Hepatocyte (in vitro differentiated cells): ENCODE measurements around the gene WDFY2. TPM values are rescaled to one million over a fixed set of nuclear protein-coding genes. Genes with fewer than 3 reads are reported as not detected.

ENCODE experiments used
- DNase-seq: peaks from one replicate; pipeline ENCODE4 v3.0.0-alpha.2; 2016; ENCODE audit warnings: low spot score
- H2AFZ ChIP-seq: fragments of 200-600 bp; sonication (generic); 2 replicates; pipeline ENCODE4 v1.6.0; 2016; ENCODE audit warnings: antibody characterized with exemption, mild to moderate bottlenecking
- H3K27ac ChIP-seq: fragments of 200-600 bp; sonication (generic); 2 replicates; pipeline ENCODE4 v1.5.1; 2016; ENCODE audit warnings: mild to moderate bottlenecking
- H3K27me3 ChIP-seq: fragments of 200-600 bp; sonication (generic); 2 replicates; pipeline ENCODE4 v1.6.1; 2016
- H3K36me3 ChIP-seq: fragments of 200-600 bp; sonication (generic); replicated peaks from 2 replicates; pipeline ENCODE4 v1.5.1; 2016; ENCODE audit warnings: low read depth; ENCODE audit not compliant: insufficient read depth
- H3K4me1 ChIP-seq: fragments of 200-600 bp; sonication (generic); 2 replicates; pipeline ENCODE4 v1.5.1; 2016; ENCODE audit warnings: mild to moderate bottlenecking, moderate library complexity; ENCODE audit not compliant: insufficient read depth
- H3K4me2 ChIP-seq: fragments of 200-600 bp; sonication (generic); 2 replicates; pipeline ENCODE4 v1.6.0; 2016
- H3K4me3 ChIP-seq: fragments of 200-600 bp; sonication (generic); 2 replicates; pipeline ENCODE4 v1.5.1; 2016; ENCODE audit warnings: mild to moderate bottlenecking
- H3K79me2 ChIP-seq: fragments of 200-600 bp; sonication (generic); 2 replicates; pipeline ENCODE4 v1.6.0; 2017; ENCODE audit warnings: mild to moderate bottlenecking
- H3K9me2 ChIP-seq: fragments of 200-600 bp; sonication (generic); replicated peaks from 2 replicates; pipeline ENCODE4 v1.6.0; 2017; ENCODE audit warnings: mild to moderate bottlenecking; ENCODE audit not compliant: insufficient read depth
- H3K9me3 ChIP-seq: fragments of 200-600 bp; sonication (generic); 2 replicates; pipeline ENCODE4 v1.5.1; 2016; ENCODE audit warnings: low read depth, mild to moderate bottlenecking
- H4K20me1 ChIP-seq: fragments of 200-600 bp; sonication (generic); 2 replicates; pipeline ENCODE4 v1.6.0; 2016; ENCODE audit warnings: mild to moderate bottlenecking; ENCODE audit not compliant: insufficient read depth, poor library complexity, severe bottlenecking
- EZH2 ChIP-seq: fragments of 200-600 bp; sonication (generic); IDR thresholded peaks from 2 replicates; pipeline ENCODE4 v1.6.1; 2016; ENCODE audit warnings: antibody characterized with exemption, mild to moderate bottlenecking, borderline replicate concordance
- EZH2phosphoT487 ChIP-seq: fragments of 200-600 bp; sonication (generic); IDR thresholded peaks from one replicate; pipeline ENCODE4 v1.6.1; 2018; ENCODE audit warnings: antibody characterized with exemption, mild to moderate bottlenecking, low read depth, moderate library complexity; ENCODE audit not compliant: unreplicated experiment, severe bottlenecking
- WGBS: methylation state at CpG from one replicate; pipeline ENCODE4 v1.1.6; 2016; ENCODE audit warnings: low lambda C conversion rate; ENCODE audit errors: missing lambda C conversion rate; 5-methylcytosine and 5-hydroxymethylcytosine counted together
- polyA plus RNA-seq: library from polyadenylated mRNA; unstranded; fragments of >200 nt; fragmentation: Nextera tagmentation; extraction: Ambion mirVana; gene quantifications from 2 replicates; pipeline ENCODE4 v1.2.1, GENCODE V29; 2016
- total RNA-seq: library from RNA; depleted of rRNA; stranded (reverse); fragments of >200 nt; gene quantifications from 2 replicates; pipeline ENCODE4 v1.2.3, GENCODE V29; 2014
- TF ChIP-seq, protein P1 (sequence below): fragments of 200-600 bp; sonication (generic); IDR thresholded peaks from 2 replicates; pipeline ENCODE4 v1.5.1; 2016; ENCODE audit warnings: antibody characterized with exemption, mild to moderate bottlenecking; ENCODE audit not compliant: poor library complexity

WDFY2 gene
- total and polyA plus RNA-seq, 2 experiments from 2014 or later = 9.0 to 9.1 TPM

DNA sequence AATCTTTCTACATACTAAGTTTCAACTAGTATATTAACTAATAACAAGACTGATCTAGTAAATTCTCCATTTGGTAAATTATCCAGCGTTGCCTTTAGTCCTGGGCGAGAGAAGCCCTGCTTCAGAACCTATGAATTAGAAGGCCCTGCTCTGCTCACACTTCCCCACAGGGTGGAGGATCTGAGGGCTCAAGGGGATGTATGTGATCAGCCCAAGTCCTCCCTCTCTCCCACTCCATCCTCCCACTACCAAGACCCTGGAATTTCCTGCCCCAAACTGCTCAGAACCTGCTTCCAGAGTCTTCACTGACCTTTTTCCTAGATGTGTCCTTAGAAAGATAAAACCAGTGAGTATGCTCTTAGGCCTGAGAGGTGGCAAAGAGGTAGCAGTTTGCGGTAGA lies 91.6 kb downstream of the WDFY2 start:
- Histone ChIP-seq H3K27me3 (no peaks in the 10 kb centered on the region), H4K20me1 (no peaks in the 10 kb centered on the region), H3K79me2 (peaks cover 23% of the 10 kb centered on the region), H2AFZ (no peak overlapping the region), H3K9me3 (no peaks in the 10 kb centered on the region), H3K4me3 (no peak overlapping the region), H3K36me3 (no peaks in the 10 kb centered on the region), H3K4me1 (no peaks in the 10 kb centered on the region), H3K4me2 (no peak overlapping the region), H3K9me2 (no peaks in the 10 kb centered on the region), H3K27ac (no peak overlapping the region)
- TF ChIP-seq, protein P1, sequence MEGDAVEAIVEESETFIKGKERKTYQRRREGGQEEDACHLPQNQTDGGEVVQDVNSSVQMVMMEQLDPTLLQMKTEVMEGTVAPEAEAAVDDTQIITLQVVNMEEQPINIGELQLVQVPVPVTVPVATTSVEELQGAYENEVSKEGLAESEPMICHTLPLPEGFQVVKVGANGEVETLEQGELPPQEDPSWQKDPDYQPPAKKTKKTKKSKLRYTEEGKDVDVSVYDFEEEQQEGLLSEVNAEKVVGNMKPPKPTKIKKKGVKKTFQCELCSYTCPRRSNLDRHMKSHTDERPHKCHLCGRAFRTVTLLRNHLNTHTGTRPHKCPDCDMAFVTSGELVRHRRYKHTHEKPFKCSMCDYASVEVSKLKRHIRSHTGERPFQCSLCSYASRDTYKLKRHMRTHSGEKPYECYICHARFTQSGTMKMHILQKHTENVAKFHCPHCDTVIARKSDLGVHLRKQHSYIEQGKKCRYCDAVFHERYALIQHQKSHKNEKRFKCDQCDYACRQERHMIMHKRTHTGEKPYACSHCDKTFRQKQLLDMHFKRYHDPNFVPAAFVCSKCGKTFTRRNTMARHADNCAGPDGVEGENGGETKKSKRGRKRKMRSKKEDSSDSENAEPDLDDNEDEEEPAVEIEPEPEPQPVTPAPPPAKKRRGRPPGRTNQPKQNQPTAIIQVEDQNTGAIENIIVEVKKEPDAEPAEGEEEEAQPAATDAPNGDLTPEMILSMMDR = no peak
- TF ChIP-seq EZH2 (no peak), EZH2phosphoT487 (no peak)
- WGBS = 97% methylated on average over 3 of the region's 3 CpGs
- no peak for DNase-seq

GRCh38 chr13:51676739-51677138 lies 92.5 kb downstream of the WDFY2 start:
- no peak for DNase-seq
- no peak for TF ChIP-seq EZH2phosphoT487
- no peak for TF ChIP-seq EZH2
- TF ChIP-seq, protein P1 = no peak
- Histone ChIP-seq H3K4me3 (no peak overlapping the region), H3K27me3 (no peaks in the 10 kb centered on the region), H4K20me1 (no peaks in the 10 kb centered on the region), H3K27ac (no peak overlapping the region), H3K4me1 (peaks cover 3% of the 10 kb centered on the region), H3K4me2 (no peak overlapping the region), H3K36me3 (no peaks in the 10 kb centered on the region), H3K9me2 (no peaks in the 10 kb centered on the region), H2AFZ (no peak overlapping the region), H3K9me3 (no peaks in the 10 kb centered on the region), H3K79me2 (peaks cover 23% of the 10 kb centered on the region)
- WGBS = 96% methylated on average over 3 of the region's 3 CpGs

GRCh38 chr13:51678420-51678819 lies 94.2 kb downstream of the WDFY2 start:
- H3K4me1 ChIP-seq = peaks cover 6% of the 10 kb centered on the region
- H3K4me3 ChIP-seq = no peak overlapping the region
- no peaks in the 10 kb centered on the region for H3K9me2 ChIP-seq
- no peak for TF ChIP-seq EZH2phosphoT487
- no peak for TF ChIP-seq EZH2
- TF ChIP-seq, protein P1 = no peak
- no peak overlapping the region for H2AFZ ChIP-seq
- H3K79me2 ChIP-seq = peaks cover 8% of the 10 kb centered on the region
- H3K4me2 ChIP-seq = no peak overlapping the region
- no peaks in the 10 kb centered on the region for H3K9me3 ChIP-seq
- H3K27ac ChIP-seq = no peak overlapping the region
- no peaks in the 10 kb centered on the region for H3K27me3 ChIP-seq
- H4K20me1 ChIP-seq = no peaks in the 10 kb centered on the region
- DNase-seq = no peak
- no peaks in the 10 kb centered on the region for H3K36me3 ChIP-seq

DNA sequence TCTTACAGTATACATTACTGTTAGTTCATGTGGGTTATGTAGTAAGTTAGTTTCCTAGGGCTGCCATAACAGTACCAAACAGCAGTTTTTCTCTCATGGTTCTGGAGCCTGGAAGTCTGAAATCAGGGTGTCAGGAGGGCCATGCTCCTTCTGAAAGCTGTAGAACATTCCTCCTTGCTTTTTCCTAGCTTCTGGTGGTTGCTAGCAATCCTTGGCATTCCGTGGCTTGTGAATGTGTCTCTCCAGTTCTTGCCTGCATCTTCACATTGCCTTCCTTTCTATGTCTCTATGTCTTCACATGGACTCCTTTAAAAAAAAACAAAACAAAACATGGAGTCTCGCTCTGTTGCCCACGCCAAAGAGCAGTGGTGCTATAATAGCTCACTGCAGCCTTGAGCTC lies 95.4 kb downstream of the WDFY2 start:
- H3K79me2 ChIP-seq = no peaks in the 10 kb centered on the region
- 100% methylated on average over 3 of the region's 3 CpGs for WGBS

More for the DNA sequence above, 95.4 kb downstream of the WDFY2 start:
- Histone ChIP-seq H3K4me1 (peaks cover 6% of the 10 kb centered on the region), H3K27me3 (no peaks in the 10 kb centered on the region), H3K27ac (no peak overlapping the region), H3K4me2 (no peak overlapping the region), H3K9me3 (no peaks in the 10 kb centered on the region), H3K9me2 (no peaks in the 10 kb centered on the region), H4K20me1 (no peaks in the 10 kb centered on the region), H2AFZ (no peak overlapping the region), H3K4me3 (no peak overlapping the region), H3K36me3 (no peaks in the 10 kb centered on the region)
- no peak for DNase-seq
- TF ChIP-seq EZH2phosphoT487 (no peak), EZH2 (no peak)
- TF ChIP-seq, protein P1 = no peak
